Breast epithelium (tissue), 3 donors: Measurements from ENCODE around the gene GREM1.

ENCODE experiments used
- CTCF ChIP-seq, 3 donors: fragments of 450-650 bp; IDR thresholded peaks; one replicate each; pipeline ENCODE4 v1.5.1; 2016 to 2017; ENCODE audit warnings: antibody characterized with exemption in 3 of 3, mild to moderate bottlenecking in 3 of 3, moderate library complexity in 3 of 3
- POLR2A ChIP-seq: fragments of 450-650 bp; IDR thresholded peaks from one replicate; pipeline ENCODE4 v1.6.1; 2016; ENCODE audit warnings: antibody characterized with exemption, mild to moderate bottlenecking, moderate library complexity

DNA sequence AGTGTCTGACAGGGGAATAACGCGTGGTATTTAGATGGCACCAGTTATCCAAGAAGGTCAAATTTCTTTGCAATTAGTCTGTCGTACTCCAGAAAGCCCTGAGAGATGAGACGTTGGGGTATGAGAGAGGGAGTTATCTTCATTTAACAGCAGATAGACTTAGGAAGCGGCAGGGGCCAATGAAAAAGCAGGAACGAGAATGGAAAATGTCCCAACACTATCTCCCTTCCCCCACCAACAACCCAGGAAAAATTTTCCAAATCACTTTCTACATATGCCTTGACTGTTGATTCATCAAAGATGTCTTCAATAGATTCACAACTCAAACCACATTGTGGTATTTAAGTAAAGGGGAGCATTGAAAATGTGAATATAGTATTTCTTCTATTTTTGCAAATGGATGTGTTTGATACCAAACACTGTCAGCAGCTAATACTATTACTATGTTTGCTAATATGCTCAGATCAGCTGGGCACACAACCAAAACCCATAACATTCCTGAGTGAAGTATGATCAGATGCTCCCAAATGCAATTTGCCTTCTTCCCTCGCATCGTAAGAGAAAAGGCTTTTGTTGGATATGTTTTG lies 13.3 kb upstream of the GREM1 start:
- no peak for TF ChIP-seq CTCF (IDR thresholded peaks at IDR 0.05)
- no peak for TF ChIP-seq POLR2A
